SH-SY5Y (cell line): Measurements from ENCODE around the gene SCAI.

Source experiments
- GATA2 ChIP-seq: IDR thresholded peaks from 2 replicates; pipeline ENCODE4 v1.6.1; 2011; ENCODE audit warnings: mild to moderate bottlenecking, low read depth, low read length
- GATA3 ChIP-seq: IDR thresholded peaks from 2 replicates; pipeline ENCODE4 v1.6.1; 2011; ENCODE audit warnings: low read depth, mild to moderate bottlenecking, low read length, moderate library complexity

The SCAI gene

DNA sequence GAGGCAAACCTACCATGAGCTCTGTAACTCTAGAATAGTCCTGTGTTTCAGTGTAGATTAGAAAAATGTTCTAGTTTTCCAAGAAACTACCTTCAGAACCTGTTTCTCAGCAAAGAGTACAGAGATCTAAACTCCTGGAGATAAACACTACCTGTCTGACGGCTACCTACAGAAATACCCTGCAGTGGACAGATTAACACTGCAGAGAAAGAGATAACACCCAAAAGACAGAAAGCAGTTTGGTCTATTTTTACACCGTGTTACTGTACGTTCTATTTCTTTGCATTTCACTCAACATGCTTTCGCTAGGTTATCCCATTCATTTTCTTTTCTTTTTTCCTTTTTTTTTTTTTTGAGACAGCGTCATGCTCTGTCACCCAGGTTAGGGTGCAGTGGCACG, 11.6 kb downstream of the SCAI start:
- TF ChIP-seq GATA2 (no peak), GATA3 (no peak)

GRCh38 chr9:125126019-125126746, 17.1 kb downstream of the SCAI start:
- TF ChIP-seq GATA2 (no peak), GATA3 (no peak)

- TF ChIP-seq GATA2 = no peak
- TF ChIP-seq GATA3 = no peak
Observed at GRCh38 chr9:125125523-125125922, 17.8 kb downstream of the SCAI start.

GRCh38 chr9:125121146-125121545, 22.2 kb downstream of the SCAI start:
- TF ChIP-seq GATA2 (no peak), GATA3 (no peak)

- TF ChIP-seq GATA2 (peak; percentile 94), GATA3 (peak; percentile 87)
Observed at GRCh38 chr9:125119643-125120286, 23.6 kb downstream of the SCAI start.

DNA sequence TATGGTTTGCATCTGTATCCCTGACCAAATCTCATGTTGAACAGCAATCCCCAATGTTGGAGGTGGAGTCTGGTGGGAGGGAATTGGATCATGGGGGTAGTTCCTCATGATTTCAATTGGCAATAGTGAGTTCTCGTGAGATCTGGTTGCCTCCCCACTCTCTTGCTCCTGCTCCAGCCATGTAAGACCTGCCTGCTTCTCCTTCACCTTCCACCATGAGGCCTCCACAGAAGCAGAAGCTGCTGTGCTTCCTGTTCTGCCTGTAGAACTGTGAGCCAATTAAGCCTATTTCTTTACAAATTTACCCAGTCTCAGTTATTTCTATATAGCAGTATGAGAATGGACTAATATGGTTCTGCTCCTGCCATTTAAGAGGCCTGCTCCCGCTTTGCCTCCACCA, 32.9 kb downstream of the SCAI start:
- no peak for TF ChIP-seq GATA3
- no peak for TF ChIP-seq GATA2

DNA sequence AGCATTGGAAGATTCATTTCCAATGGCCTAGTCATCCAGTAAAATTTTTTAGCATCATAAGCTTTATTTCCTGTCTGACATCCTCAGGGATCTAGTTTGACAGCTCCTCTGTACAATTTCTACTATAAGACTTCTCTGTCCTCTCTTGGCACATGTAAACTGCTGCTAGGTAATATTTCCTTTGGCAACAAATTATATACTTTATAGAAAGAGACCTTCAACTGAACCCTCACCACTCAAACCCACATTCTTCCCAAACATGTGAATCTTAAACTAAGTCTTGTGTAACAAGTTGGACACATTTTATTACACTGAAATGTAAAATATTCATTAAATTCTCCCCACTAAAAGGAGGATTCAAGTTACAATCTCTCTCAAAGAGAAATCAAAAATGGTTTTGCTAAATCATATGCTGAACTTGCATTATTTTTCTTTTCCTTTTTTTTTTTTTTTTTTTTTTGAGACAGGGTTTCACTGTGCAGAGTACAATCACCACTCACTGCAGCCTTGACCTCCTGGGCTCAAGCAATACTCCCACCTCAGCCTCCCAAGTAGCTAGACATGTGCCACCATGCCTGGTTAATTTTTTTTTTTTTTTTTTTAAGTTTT, 36.9 kb downstream of the SCAI start:
- TF ChIP-seq GATA3 (no peak), GATA2 (no peak)

DNA sequence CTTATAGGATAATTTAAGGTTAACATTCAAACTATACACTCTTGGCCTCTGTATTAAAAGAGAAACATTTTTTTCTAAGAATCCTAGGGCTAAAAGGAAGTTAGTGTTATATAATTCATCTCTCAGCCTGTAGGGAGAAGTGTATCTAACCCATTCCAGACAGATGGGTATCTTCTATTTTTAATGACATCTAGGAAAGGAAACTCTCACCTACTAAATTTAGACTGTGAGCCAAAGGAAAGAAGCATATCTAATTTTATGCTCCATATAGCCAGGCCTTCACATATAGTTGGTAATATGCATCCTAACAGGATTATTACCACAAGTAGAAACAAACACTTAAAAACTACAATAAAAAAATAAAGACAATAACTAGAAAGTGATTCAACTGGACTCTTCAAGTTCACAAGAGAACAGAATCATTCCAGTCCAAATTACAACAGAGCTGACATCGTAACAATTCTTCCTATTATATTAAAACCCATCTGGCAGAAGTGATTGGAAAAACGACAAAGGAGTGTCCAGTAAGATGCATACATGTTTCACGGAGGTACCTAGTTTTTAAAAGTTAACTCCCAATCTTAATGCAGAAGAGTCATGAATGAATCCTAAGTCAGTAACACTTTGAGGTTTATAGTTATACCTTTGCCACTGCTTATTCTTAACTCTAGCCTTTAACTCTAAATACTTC, 39.4 kb downstream of the SCAI start:
- TF ChIP-seq GATA3 = no peak
- TF ChIP-seq GATA2 = no peak

DNA sequence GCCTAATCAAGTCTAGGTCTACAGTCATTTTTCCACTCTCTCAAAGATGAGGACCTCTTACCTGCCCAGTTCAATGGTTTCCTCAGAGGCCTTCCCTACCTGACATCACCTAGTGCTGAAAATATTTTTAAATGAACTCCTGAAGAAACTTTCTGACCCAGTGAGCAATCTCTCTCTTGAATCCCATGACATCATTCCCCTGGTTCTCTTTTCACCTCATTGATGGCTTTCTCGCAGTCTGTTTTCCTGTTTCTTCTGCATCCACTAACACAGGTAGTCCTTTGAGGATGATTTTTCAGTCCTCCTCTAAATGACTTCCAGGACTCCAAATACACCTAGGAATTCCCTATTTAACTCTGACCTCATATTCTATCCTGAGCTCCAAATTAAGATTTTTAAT, 40.3 kb downstream of the SCAI start:
- TF ChIP-seq GATA2 (no peak), GATA3 (no peak)

DNA sequence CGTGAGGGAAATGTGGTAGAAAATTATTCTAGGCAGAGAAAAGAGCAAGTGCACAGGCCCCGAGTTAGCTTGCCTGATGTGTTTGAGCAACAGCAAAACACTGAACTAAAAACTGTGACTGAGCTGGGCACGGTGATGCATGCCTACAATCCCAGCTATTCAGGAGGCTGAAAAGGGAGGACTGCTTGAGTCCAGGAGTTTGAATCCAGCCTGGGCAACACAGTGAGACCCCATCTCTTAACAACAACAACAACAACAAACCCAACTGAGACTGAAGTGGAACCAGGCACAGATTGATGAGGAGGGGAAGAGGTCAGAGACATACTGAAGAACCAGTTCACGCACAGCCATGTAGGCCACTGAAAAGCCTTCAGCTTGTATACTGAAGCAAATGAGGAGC, 42.5 kb downstream of the SCAI start:
- no peak for TF ChIP-seq GATA3
- TF ChIP-seq GATA2 = no peak

DNA sequence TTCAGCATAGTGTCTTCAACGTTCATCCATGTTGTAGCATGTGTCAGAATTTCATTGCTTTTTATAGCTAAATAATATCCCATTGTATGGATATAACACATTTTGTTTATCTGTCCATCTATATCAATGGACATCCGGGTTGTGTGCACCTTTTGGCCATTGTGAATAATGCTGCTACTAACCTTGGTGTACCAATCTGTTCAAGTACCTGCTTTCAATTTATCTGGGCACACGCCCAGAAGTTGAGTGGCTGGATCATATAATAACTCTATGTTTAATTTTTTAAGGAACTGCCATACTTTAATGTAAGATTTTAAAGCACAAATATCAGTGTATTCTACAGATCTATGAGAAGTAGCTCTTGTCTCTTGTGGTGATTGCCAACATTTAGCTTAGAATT, 43.5 kb downstream of the SCAI start:
- TF ChIP-seq GATA2 = no peak
- no peak for TF ChIP-seq GATA3

GRCh38 chr9:125095821-125096443, 47.4 kb downstream of the SCAI start:
- no peak for TF ChIP-seq GATA2
- no peak for TF ChIP-seq GATA3

DNA sequence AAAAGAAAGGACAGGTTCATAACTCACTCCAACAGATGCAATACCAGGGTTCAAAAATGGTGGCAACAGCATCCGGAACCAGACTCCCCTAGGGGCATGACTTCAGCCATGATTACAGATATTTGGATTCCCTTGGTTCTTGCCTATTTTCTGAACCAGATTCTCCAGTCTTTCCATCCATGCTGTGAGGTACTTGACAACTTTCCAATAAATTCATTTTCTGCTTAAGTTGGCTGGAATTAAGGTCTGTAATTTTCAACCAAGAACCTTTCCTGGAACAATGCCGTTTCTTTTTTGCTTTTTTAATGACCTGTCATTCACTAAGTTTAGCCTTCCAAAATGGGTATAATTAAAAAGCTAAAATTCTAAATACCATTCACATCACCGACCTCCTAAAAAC, 52.2 kb downstream of the SCAI start:
- TF ChIP-seq GATA3 (no peak), GATA2 (no peak)

- no peak for TF ChIP-seq GATA2
- no peak for TF ChIP-seq GATA3
Observed at GRCh38 chr9:125089331-125089730, 54.0 kb downstream of the SCAI start.

DNA sequence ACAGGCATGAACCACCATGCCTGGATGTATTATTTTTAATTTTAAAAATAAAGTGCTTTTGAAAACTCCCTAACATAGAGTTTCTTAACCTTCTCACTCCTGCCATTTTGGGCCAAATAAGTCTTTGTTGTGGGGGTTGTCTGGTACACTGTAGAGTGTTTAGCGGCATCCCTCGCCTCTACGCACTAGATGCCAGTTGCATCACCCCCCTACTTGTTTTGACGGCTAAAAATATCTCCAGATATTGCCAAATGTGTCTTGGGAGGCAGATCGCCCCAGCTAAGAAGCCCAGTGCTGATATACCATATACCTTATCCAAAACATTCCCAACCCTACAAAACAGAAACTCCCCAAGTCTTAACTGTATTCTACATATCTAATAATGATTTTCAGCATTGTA, 54.6 kb downstream of the SCAI start:
- TF ChIP-seq GATA2 = no peak
- no peak for TF ChIP-seq GATA3
